SK-N-DZ (cell line): Measurements from ENCODE around the gene MYOF.
"Not testable (repeated sequence)": the region's sequence is repeated elsewhere in the genome, so short reads cannot be mapped to it uniquely, and the experiment has no call there.

Source experiments
- DNase-seq: peaks from one replicate; pipeline ENCODE4 v3.0.0-alpha.2; 2015; ENCODE audit warnings: low spot score

MYOF gene

DNA sequence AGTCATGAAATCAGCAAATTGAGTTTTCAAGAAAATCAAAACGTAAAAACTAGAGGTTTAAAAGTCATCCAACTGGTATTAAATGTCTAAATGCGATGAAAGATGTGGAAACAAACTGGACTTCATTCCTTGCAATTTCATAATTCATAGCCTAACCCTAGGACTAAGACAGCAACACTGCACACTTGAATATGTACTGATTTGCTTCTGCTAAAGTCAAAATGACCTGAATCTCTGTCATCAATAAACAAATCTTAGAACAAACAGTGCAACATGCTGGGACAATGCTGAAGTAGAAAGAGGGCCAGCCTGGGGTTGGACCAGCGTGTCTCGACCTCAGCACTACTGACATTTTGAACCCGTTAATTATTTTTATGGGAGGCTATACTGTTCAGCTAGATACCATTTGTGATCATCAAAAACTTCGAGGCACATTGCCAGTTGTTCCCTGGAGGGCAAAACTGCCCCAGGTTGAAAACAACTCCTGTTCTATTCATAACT, 47.1 kb downstream of the MYOF start:
- no peak for DNase-seq

DNA sequence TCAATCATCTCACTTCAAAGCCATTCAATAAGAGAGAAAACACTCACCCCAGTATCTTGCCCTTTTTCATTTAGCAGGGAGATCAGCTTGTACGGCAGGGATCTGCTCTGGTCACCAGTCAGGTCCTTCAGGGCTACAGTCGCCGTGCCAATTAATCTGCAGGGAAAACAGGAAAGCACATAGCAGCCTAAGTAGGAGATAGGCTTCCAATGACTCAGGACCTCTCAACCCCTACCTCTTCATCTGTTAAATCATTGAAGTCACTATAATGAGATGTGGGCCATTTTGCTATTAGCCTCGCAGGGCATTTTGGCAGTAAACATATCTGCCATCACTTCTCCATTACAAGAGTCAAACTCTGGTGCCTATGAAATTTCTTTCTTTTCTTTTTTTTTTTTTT, 50.8 kb downstream of the MYOF start:
- no peak for DNase-seq

DNA sequence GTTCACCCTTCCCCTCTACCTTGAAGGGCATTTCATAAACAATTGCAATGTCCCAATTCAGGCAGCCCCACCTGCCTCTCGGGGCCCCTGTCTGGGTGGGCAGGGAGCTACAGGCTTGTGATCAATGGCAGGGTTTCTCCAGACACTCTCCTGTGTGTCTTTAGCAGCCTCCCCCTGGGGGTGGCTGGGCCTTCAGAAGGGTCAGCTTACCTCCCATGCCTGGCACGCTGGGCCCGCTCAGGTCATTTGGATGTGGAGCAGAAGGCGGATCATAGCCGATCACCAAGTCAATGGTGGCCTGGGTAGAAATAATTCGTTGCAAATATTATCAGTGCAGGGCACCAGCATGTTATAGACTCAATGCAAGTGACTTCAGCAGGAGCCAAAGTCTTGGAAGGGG, 56.3 kb downstream of the MYOF start:
- no peak for DNase-seq

DNA sequence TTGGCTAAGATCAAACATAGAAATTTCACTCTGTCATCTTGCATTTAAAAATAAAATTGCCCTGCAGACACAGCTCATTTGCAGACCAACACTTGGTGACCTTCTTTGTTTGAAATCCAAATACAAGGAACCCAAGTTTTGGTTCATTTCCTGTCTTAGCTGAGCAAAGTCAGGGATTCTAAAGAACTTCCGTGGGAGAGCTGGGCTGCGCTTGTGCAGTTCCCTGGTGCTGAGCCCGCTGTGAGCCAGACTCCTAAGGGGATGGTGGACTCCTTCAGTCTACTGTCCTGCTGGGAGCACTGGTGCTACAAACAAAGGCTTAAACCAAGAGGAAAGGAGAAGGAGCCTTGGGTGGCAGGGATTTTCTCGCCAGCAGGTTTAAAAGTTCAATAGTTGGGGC, 60.0 kb downstream of the MYOF start:
- no peak for DNase-seq

DNA sequence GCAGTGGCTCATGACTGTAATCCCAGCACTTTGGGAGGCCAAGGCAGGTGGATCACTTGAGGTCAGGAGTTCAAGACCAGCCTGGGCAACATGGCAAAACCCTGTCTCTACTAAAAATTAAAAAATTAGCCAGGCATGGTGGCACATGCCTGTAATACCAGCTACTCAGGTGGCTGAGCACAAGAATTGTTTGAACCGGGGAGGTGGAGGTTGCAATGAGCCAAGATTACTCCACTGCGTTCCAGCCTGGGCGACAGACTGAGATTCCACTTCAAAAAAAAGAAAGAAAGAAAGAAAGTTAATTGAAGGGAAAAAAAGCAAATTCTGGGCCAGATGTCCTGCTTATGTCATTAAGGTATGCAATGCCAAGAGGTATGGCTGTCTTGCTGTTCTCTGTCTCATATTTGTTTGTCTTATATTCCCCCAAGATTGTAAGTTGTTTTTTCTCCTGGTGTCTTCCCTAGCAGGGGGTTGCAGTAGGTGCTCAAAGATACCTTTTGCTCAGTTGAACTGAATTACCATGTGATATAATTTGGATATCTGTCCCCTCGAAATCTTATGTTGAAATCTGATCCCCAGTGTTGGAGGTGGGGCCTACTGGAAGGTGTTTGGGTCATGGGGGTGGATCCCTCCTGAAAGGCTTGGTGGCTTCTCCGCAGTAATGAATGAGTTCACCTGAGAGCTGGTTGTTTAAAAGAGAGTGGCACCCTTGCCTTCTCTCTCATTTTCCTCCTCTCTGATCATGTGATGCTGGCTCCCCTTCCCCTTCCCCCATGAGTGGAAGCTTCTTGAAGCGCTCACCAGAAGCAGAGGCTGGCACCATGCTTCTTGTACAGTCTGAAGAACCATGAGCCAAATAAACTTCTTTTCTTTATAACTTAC, 60.9 kb downstream of the MYOF start:
- no peak for DNase-seq

DNA sequence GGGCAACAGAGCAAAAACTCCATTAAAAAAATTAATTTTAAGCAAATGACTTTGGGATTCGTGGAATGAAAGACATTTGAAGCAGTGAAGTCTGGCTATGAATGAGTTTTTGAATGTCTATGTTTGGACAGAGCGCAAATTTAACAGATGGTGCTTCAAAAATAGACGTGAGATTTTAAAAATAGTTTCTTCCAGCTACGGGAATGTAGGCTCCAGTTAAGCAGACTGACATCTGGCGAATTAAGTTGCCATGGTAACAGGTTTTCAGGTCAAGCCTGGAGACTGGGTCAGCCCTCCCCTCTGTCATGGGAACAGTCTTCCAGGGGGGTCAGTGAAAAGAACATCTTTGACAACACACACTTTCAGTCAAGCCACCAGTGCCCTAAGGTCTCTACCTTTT, 62.0 kb downstream of the MYOF start:
- DNase-seq = peak; percentile 45

DNA sequence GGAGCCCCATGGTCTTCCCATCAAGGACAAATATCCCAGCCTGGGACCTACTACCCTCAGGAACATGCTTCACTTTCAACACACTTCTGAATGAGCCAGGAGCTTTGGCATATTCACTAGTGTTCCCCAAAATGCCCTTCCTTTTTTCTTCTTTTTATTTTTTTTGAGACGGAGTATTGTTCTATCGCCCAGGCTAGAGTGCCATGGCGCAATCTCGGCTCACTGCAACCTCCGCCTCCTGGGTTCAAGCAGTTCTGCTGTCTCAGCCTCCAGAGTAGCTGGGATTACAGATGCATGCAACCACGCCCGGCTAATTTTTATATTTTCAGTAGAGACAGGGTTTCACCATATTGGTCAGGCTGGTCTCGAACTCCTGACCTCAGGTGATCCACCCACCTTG, 63.1 kb downstream of the MYOF start:
- not testable (repeated sequence) for DNase-seq

DNA sequence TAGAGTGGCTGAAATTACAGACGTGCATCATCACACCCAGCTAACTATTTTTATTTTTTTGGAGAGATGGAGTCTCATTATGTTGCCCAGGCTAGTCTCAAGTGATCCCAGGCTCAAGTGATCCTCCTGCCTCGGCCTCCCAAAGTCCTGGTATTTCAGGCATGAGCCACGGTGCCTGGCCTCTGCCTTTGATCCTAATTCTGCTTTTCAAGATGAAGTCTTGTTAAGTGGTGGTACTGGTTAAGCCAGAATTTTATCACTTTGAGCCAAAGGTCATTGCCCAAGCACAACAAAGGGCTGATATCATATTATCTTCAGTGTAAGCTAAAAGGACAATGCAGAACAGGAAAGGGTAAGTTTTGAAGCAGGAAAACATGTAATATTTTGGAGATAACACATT, 64.2 kb downstream of the MYOF start:
- no peak for DNase-seq

DNA sequence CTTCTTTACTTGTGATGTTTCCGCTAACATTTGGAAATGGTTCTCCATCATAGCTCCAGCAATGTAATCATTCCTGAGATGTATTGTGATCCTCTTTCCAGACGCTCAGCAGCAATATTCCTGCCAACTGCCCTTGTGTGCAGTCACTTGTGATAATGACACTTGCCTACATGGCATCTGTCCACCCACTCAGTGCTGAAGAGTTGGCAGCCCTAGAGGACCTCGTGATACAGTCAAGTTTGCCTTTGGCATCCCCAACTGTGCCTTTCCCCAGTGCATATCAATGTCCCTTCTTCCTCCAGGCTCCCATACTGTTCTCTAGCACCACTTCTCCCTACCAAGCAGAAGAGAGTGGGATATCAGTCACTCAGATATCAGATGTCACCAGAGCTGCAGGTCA, 64.9 kb downstream of the MYOF start:
- no peak for DNase-seq

DNA sequence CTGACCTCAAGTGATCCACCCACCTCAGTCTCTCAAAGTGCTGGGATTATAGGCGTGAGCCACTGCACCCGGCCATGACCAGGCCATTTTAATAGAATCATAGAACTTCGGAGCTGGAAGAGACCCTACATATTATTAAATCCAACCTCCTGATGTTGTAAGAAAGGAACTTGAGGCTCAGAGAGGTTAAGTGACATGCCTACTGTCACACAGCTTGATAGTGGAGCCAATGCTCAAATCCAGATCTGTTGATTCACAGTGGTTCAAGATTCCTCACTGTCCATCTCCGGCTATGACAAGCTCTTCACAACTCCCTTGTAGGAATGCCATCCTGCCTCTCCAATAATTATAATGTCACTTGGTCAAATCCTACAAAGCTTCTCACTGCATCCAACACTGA, 65.3 kb downstream of the MYOF start:
- no peak for DNase-seq

DNA sequence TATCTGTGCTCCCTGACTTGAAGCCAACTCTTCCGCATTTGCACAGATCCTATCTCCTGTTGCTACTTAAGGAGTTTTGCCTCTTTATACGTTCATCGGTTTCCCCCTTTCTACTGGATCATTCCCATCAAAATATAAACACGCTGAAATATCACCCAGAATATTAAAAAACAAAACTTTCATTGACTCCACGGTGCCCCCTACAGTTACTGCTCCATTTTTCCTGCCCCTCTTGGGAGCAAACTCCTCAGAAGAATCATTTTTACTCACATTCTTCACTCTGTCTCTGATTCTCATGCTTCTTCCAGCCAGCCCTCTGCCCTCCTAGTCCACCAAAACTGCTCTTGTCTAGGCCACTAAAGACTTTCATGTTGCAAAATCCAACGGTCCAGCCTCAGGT, 66.4 kb downstream of the MYOF start:
- no peak for DNase-seq

DNA sequence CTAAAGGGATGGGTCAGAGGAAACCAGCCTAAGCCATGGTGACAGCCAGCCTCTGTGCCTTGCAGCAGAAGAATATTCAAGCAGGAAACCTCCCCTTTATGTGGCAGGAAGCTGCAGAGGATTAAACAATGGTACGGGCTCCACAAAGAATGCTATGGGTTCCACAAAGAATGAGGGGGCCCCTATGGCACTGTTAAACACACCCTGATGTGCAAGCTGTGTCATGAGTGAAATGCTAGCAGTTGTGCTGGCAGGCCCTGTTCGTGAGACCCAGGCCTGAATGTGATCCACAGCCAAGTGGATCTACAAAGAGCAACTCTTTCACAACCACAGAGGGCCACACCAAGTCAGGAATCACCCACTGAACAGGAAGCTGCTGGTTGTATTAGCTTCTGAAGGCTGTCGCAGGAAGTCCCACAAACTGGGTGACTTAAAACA, 68.9 kb downstream of the MYOF start:
- DNase-seq = no peak

DNA sequence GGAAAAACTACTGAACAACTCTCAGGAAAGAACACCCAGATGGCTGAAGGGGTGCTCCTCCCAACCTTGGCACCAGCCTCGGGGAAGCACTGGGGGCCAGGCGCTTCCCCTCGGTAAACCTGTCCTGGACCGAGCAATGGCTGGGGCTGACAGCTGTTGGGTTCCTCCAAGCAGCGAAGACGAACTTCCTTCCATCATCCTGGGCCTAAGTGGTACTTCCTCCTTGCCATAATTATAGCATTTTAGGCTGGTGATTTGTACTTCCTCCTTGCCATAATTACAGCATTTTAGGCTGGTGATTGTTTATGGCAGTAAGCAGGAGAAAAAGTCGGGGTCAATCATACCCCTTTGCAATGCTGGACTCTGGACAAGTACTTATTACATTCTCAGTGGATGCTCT, 69.3 kb downstream of the MYOF start:
- no peak for DNase-seq

DNA sequence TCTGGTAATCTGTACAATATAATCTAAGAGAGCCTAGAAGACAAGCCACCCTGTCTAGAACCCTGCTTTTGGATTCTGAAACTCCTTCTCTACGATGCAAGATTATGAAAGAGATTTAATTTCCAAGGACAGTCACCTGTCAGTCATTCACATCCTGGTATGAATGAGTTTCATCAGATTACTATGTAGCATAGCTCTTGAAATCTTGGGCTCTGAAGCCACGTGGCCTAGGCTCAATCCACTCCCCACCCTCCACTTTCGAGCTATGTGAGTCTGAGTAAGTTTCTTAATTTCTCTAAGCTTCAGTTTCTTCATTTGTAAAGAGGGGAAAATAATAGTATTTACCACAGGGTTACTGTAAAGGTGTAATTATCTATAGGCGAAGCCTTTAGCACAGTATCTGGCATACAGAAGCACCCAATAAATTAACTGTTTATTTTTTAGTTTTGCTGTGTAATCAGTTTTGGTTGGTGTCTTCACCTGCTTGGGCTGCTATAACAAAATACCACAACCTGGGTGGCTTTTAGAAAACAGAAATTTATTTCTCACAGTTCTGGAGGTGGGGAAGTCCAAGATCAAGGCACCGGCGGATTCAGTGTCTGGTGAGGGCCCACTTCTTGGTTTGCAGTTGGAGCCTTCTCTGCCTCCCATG, 71.3 kb downstream of the MYOF start:
- DNase-seq = no peak

DNA sequence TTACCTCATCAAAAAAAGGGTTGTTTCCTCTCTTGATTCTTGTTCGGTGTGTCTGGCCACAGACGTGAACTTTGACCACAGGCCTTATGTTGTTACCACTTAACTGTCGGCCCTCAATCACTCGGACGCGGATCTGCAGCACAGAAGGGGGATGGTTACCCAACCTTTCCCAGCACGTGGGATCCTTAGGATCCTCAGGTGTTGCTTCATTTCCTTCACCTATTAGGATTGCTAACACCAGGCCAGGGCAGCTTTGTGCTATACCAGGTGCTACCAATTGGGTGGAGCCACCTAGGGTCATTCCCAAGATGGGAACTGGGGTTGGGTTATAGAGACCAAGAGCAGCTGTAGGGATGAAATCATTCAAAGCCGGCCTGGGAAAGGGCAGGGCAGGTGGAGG, 73.4 kb downstream of the MYOF start:
- DNase-seq = no peak

DNA sequence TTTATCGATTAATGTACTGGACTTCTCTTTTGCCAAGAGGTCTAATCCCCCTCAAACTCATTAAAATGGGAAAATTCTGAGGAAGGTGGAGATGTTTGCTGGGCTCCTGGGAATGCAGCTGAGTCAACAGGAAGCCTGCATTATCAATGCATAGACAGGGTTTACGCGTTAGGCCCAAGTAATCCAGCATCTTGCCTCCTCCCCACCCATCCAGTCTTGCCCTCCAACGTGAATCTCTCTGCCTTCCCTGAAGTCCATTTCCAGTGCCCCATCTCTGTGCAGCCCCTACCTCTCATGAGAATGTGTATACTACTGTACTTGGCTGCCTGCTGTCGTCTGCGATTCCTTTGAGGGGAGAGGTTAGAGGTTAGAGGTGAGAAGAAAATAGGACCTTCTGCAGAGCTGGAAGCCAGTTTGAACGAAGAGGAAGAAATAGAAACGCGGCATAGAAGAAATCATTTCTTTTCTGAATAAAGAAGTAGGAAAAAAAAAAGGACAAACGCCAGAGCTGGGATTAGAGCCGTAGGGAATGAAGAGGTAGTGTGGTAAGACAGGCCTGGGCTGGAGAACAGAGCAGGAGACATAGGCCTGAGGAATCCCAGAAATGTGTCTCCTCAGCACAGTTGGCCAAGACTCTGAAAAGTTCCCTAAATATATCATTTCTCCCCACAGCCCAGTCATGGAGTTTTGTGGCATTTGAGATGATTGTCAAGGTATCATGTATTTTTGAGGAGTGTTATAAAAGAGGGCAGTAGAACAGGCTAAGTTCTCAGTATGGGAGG, 75.6 kb downstream of the MYOF start:
- no peak for DNase-seq

DNA sequence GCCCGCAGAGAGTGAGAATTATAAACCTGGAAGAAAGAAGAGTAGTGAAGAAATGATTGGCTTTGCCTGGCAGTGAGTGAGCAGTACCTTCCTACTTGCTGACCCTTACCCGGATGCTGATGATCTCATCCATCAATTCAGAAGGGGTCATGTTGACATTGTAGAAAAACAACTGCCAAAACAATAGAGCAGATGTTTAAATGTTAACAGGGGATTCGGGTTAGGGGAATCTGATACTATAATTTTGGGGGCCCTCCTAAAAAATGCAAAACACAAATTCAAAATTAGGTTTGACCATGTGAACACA, 78.1 kb downstream of the MYOF start:
- no peak for DNase-seq

DNA sequence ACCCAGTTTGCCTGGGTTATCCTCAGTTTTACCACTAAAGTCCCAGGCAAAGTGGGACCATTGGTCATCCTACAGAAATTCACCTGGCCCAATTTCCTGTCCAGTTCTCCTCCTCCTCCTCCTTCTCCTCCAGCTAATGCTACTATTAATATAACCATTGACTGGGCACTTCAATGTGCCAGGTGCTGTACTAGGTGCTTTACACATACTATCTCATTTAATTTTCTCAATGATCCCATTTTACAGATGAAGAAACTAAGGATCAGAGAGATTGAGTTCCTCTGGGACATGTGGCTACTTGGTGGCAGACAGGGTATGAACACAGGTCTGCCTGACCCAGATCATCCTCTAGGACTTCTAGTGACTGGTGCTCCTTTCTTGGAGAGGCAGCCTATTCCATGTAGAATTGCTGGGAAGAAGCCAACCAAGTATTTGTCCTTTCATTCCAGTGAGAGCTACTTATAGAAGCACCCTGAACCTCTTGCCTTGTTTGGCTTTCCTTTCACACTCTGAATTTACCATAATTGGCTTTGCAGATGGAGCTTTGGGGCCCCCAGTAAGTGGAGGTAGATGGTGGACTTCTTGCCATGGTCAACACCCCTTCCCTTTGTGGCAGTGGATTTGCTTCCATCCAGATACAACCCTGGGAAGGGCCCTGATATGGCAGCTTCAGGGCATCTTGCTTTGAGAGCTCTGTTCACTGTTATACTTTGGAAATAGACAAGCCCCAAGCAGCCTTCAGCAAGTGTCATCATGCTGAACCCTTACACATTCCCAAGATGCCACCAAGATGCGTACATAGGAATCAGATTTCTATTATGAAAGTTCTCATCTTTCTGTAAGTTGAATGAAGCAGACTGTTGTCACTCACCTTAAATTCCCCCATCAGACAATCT, 78.7 kb downstream of the MYOF start:
- no peak for DNase-seq

DNA sequence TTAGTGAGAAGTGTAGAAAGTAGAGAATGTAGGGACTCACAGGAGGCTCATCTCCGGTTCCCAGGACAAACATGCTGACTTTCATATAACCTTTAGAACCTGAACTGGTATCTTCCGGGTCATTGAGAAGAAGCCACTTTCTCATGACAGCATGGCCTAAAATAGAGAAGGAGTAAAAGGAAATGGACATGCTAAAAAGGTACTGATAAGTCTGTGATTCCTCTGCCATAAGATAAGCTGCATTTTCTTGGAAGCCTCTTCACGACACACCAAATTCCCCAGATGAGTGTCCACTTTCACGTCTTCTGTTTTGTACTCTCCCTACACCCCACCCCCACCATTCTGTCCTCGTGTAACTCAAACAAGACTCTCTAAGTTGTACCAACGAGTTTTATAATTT, 79.9 kb downstream of the MYOF start:
- DNase-seq = no peak

DNA sequence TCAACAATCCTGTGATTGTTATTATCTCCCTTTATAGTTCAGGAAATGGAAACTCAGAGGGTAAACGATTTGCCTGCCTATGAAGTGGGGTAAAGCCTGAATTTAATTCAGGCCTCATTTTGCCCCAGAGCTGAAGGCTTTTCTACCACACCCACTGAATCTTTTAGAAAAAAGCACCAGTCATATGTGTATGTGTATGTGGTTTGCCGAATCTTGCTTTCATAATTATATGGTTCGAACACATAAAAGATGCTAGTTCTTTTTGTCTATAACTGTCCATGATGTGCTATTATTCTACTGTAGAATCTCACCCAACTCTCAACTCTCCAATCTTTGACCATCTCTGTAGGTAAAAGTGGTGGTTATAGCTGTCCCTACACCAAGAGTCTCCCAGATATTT, 83.6 kb downstream of the MYOF start:
- DNase-seq = no peak

DNA sequence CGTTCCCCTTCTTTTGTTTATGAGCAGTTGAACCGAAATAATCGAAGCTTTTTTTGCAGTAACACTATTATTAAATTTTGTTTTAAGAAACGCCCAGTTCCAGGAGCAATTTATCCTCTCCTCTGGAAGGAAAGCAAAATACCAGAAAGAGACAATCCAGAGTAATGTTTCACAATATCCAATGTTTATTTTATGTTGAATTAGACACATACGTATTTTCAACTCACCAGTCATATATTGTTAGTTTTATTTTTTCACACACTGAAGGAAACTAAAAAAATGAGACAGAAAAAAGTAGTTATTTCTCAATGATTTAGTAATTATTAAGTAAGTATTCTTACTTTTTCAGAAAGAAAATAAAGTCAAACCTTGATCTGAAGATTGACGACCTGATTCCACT, 85.1 kb downstream of the MYOF start:
- DNase-seq = no peak
